HG02642 (cell line): ENCODE results near the gene KISS1.

Experiments
- ATAC-seq: cut with Tn5 transposase; IDR thresholded peaks from one replicate; pipeline ENCODE4 v1.9.1; 2021; ENCODE audit warnings: mild to moderate bottlenecking; ENCODE audit not compliant: unreplicated experiment, poor library complexity

Gene KISS1

GRCh38 chr1:204162494-204163074 is 33.7 kb downstream of the KISS1 start:
- ATAC-seq, result peak; percentile 59

- no peak for ATAC-seq
Observed at GRCh38 chr1:204161609-204162493, 34.4 kb downstream of the KISS1 start.

- no peak for ATAC-seq
Observed at GRCh38 chr1:204157962-204158361, 38.3 kb downstream of the KISS1 start.

GRCh38 chr1:204155881-204156280 is 40.4 kb downstream of the KISS1 start:
- ATAC-seq, result no peak

- no peak for ATAC-seq
Observed at GRCh38 chr1:204154568-204155255, 41.6 kb downstream of the KISS1 start.

- ATAC-seq, result no peak
Observed at GRCh38 chr1:204153667-204154066, 42.6 kb downstream of the KISS1 start.

- ATAC-seq, result no peak
Observed at GRCh38 chr1:204152310-204153044, 43.8 kb downstream of the KISS1 start.

- ATAC-seq, result no peak
Observed at GRCh38 chr1:204151552-204152309, 44.6 kb downstream of the KISS1 start, which contains the start of gene ETNK2. TSS of gene ETNK2 (minus strand) at chr1:204152044. CDS start at chr1:204151852, 192 bp downstream.

- no peak for ATAC-seq
Observed at GRCh38 chr1:204150702-204151551, 45.4 kb downstream of the KISS1 start.

- ATAC-seq, result no peak
Observed at GRCh38 chr1:204149635-204150565, 46.4 kb downstream of the KISS1 start.

GRCh38 chr1:204149107-204149506 is 47.2 kb downstream of the KISS1 start:
- ATAC-seq, result no peak

GRCh38 chr1:204147406-204148383 is 48.6 kb downstream of the KISS1 start:
- ATAC-seq, result no peak

- ATAC-seq, result no peak
Observed at GRCh38 chr1:204146965-204147364, 49.3 kb downstream of the KISS1 start.

GRCh38 chr1:204146309-204146708 is 50.0 kb downstream of the KISS1 start:
- ATAC-seq, result no peak

GRCh38 chr1:204145033-204145504 is 51.2 kb downstream of the KISS1 start:
- ATAC-seq, result no peak

- no peak for ATAC-seq
Observed at GRCh38 chr1:204143276-204144041, 52.8 kb downstream of the KISS1 start.
